Breast epithelium (tissue), 4 donors: ENCODE data around the gene PCDHGA10. TPM values are rescaled to one million over a fixed set of nuclear protein-coding genes. Genes with fewer than 3 reads are reported as not detected.
A peak's percentile ranks its signal among the peaks of the same experiment; 100 is the strongest.
"Not testable (repeated sequence)": the region's sequence is repeated elsewhere in the genome, so short reads cannot be mapped to it uniquely, and the experiment has no call there.

ENCODE experiments used
- DNase-seq, 2 donors: peaks; one replicate each; pipeline ENCODE4 v3.0.0-alpha.2; 2019; ENCODE audit warnings: low spot score in 2 of 2
- H3K27ac ChIP-seq, 2 donors: fragments of 200-600 bp; sonication (generic) in 1 of 2; one replicate each; pipeline ENCODE4 v1.5.1; 2016 to 2019; ENCODE audit warnings: mild to moderate bottlenecking in 1 of 2
- H3K27me3 ChIP-seq, 2 donors: fragments of 200-600 bp; sonication (generic) in 1 of 2; one replicate each; pipeline versions ENCODE4 v1.5.1 to v1.6.0; 2017 to 2019; ENCODE audit warnings: control low read depth in 1 of 2, mild to moderate bottlenecking in 1 of 2
- H3K36me3 ChIP-seq: fragments of 200-600 bp; one replicate; pipeline ENCODE4 v1.5.1; 2019
- H3K4me1 ChIP-seq, 2 donors: fragments of 200-600 bp; sonication (generic); one replicate each; pipeline ENCODE4 v1.5.1; 2016 to 2019; ENCODE audit warnings: control low read depth in 1 of 2
- H3K4me3 ChIP-seq, 3 donors: fragments of 200-600 bp; sonication (generic); 1 replicate in 2 of 3; 2 replicates in 1 of 3; pipeline ENCODE4 v1.5.1; 2016 to 2019; ENCODE audit warnings: mild to moderate bottlenecking in 3 of 3, moderate library complexity in 2 of 3
- H3K9me3 ChIP-seq, 2 donors: fragments of 200-600 bp; sonication (generic) in 1 of 2; one replicate each; pipeline ENCODE4 v1.5.1; 2016 to 2019; ENCODE audit warnings: control low read depth in 1 of 2
- CTCF ChIP-seq, 3 donors: fragments of 450-650 bp; IDR thresholded peaks; one replicate each; pipeline ENCODE4 v1.5.1; 2016 to 2017; ENCODE audit warnings: antibody characterized with exemption in 3 of 3, mild to moderate bottlenecking in 3 of 3, moderate library complexity in 3 of 3
- POLR2A ChIP-seq: fragments of 450-650 bp; IDR thresholded peaks from one replicate; pipeline ENCODE4 v1.6.1; 2016; ENCODE audit warnings: antibody characterized with exemption, mild to moderate bottlenecking, moderate library complexity
- POLR2AphosphoS5 ChIP-seq, 3 donors: sonication (generic); formaldehyde crosslinking; IDR thresholded peaks; one replicate each; pipeline ENCODE4 v1.6.1; 2017; ENCODE audit warnings: antibody characterized with exemption in 3 of 3
- intact Hi-C: fragments of 100-400 bp; cut with DNase I; formaldehyde crosslinking; loops from one replicate; pipeline ENCODE4 v1.15.1; 2023; ENCODE audit warnings: low total_unique reads
- total RNA-seq, 3 donors: library from RNA; depleted of rRNA; stranded (reverse); fragments of >200 nt; gene quantifications; one replicate each; pipeline ENCODE4 v1.1.0, GENCODE V29; 2016

Gene PCDHGA10
- total RNA-seq, 3 donors from 2014 or later = 7.2 to 10.7 (median 10.5) TPM

- TF ChIP-seq CTCF (IDR thresholded peaks at IDR 0.05) (no peak), POLR2A (no peak)
- intact Hi-C loops = no loop called here
- peak overlapping the region in 1 of 3 donors; percentile 48 for H3K4me3 ChIP-seq
These were observed 29.4 kb upstream of the PCDHGA10 start for GRCh38 chr5:141383345-141383744.

GRCh38 chr5:141384471-141385267, 28.1 kb upstream of the PCDHGA10 start:
- DNase-seq = no peak
- H3K27ac ChIP-seq = no peak overlapping the region
- H3K4me3 ChIP-seq = no peak overlapping the region
- intact Hi-C loops = no loop called here
- no peak for TF ChIP-seq POLR2AphosphoS5 (IDR thresholded peaks at IDR 0.05)
- no peak for TF ChIP-seq POLR2A
- TF ChIP-seq CTCF (IDR thresholded peaks at IDR 0.05) = no peak
- no peaks in the 10 kb centered on the region for H3K27me3 ChIP-seq
- no peaks in the 10 kb centered on the region for H3K36me3 ChIP-seq
- H3K9me3 ChIP-seq = peaks cover 79 to 93% of the 10 kb centered on the region in 2 donors
- no peaks in the 10 kb centered on the region for H3K4me1 ChIP-seq

More at GRCh38 chr5:141383345-141383744, 29.4 kb upstream of the PCDHGA10 start:
- no peak for DNase-seq
- Histone ChIP-seq H3K9me3 (peaks cover 67 to 93% of the 10 kb centered on the region in 2 donors), H3K27me3 (no peaks in the 10 kb centered on the region), H3K4me1 (no peaks in the 10 kb centered on the region), H3K27ac (no peak overlapping the region), H3K36me3 (no peaks in the 10 kb centered on the region)

- H3K4me1 ChIP-seq, H3K27me3 ChIP-seq, intact Hi-C loops, H3K27ac ChIP-seq, DNase-seq, H3K36me3 ChIP-seq: not testable (repeated sequence)
- Histone ChIP-seq H3K9me3 (peaks cover 80 to 95% of the 10 kb centered on the region in 2 donors), H3K4me3 (peak within 1 kb of the TSS in 1 of 3 donors; percentile 37)
These were observed 25.1 kb upstream of the PCDHGA10 start, which contains the start of gene PCDHGB4 for GRCh38 chr5:141387557-141388311. Gene PCDHGB4 (plus strand): TSS chr5:141387698. CDS start chr5:141387885, 187 bp downstream.

- DNase-seq = no peak
- H3K27me3 ChIP-seq = no peaks in the 10 kb centered on the region
- no peaks in the 10 kb centered on the region for H3K36me3 ChIP-seq
- intact Hi-C loops = no loop called here
- H3K9me3 ChIP-seq = peaks cover 80 to 95% of the 10 kb centered on the region in 2 donors
- no peaks in the 10 kb centered on the region for H3K4me1 ChIP-seq
- no peak overlapping the region for H3K27ac ChIP-seq
- peak overlapping the region in 1 of 3 donors; percentile 20 for H3K4me3 ChIP-seq
- TF ChIP-seq POLR2A = no peak
These were observed 24.1 kb upstream of the PCDHGA10 start for GRCh38 chr5:141388661-141389060.

- Histone ChIP-seq H3K27me3 (no peaks in the 10 kb centered on the region), H3K9me3 (peaks cover 80 to 95% of the 10 kb centered on the region in 2 donors), H3K4me3 (peak overlapping the region in 1 of 3 donors; percentile 20), H3K27ac (no peak overlapping the region), H3K4me1 (no peaks in the 10 kb centered on the region), H3K36me3 (no peaks in the 10 kb centered on the region)
- no peak for DNase-seq
- TF ChIP-seq CTCF (IDR thresholded peaks at IDR 0.05) (no peak), POLR2AphosphoS5 (IDR thresholded peaks at IDR 0.05) (no peak), POLR2A (no peak)
- intact Hi-C loops = no loop called here
These were observed 23.4 kb upstream of the PCDHGA10 start for GRCh38 chr5:141389153-141390042.
